ENCODE results near the gene OTOP2.
A peak's percentile ranks its signal among the peaks of the same experiment; 100 is the strongest.

Gene OTOP2

DNA sequence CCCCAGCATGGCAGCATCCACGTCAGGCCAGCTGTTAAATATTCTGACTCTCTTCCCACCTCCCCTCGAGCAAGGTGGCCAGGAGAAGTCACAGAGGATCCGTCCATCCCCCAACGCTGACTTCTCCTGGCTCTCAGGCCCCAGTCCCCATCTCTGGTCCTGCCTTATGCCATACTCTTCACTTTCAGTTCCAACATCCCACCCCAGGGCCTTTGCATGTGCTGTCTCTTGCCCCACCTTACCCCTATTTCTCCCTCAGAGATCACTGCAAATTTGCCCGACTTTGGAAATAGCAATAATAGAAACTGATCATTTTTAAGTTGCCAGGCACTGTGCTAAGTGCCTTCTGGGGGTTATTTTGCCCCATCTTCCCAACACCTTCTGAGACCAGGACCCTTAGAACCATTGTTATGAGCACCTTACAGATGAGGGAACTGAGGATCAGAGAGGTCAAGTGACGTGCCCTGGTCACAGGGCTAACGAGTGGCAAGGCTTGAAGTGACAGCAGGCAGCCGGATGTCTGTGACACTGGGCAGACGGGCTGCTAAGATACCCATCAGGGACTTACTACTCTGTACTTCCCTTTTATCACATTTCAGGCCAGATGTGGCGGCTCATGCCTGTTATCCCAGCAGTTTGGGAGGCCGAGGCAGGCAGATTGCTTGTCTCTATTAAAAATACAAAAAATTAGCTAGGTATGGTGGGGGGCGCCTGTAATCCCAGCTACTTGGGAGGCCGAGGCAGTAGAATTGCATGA, 30.8 kb downstream of the OTOP2 start:
- H3K4me3 ChIP-seq (ENCODE audit: low read depth, low read length), result no peak overlapping the region
- H3K36me3 ChIP-seq, result no peaks in the 10 kb centered on the region; the same call in 1 of the 2 replicates
- no peak overlapping the region for H3K27ac ChIP-seq
- TF ChIP-seq, protein P1, sequence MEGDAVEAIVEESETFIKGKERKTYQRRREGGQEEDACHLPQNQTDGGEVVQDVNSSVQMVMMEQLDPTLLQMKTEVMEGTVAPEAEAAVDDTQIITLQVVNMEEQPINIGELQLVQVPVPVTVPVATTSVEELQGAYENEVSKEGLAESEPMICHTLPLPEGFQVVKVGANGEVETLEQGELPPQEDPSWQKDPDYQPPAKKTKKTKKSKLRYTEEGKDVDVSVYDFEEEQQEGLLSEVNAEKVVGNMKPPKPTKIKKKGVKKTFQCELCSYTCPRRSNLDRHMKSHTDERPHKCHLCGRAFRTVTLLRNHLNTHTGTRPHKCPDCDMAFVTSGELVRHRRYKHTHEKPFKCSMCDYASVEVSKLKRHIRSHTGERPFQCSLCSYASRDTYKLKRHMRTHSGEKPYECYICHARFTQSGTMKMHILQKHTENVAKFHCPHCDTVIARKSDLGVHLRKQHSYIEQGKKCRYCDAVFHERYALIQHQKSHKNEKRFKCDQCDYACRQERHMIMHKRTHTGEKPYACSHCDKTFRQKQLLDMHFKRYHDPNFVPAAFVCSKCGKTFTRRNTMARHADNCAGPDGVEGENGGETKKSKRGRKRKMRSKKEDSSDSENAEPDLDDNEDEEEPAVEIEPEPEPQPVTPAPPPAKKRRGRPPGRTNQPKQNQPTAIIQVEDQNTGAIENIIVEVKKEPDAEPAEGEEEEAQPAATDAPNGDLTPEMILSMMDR (IDR thresholded peaks at IDR 0.05; ENCODE audit: low read depth, low read length), result no peak
- H3K27me3 ChIP-seq (ENCODE audit: insufficient read depth, low read depth, severe bottlenecking), result no peaks in the 10 kb centered on the region
- DNase-seq, result no peak
- H3K9me3 ChIP-seq (ENCODE audit: severe bottlenecking), result no peaks in the 10 kb centered on the region

DNA sequence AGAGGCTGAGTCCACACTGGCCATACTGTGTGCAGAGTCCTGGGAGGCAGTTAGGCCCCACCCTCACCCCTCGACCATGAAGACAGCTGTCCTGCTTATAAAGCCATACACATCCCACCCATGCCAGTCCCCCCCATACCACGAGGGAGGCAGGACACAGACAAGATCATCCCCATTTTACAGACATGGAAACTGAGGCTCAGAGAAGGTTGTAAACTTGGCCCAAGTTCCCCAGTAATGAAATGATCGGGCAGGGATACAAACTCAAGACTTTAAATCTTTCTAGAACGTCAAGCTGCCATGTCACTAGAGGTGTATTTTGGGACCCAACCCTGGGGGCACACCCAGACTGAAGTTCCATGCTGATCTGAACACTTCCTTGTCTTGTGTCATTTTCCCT, 32.0 kb downstream of the OTOP2 start:
- TF ChIP-seq, protein P1 (IDR thresholded peaks at IDR 0.05; ENCODE audit: low read depth, low read length), result no peak
- Histone ChIP-seq H3K27me3 (ENCODE audit: insufficient read depth, low read depth, severe bottlenecking) (no peaks in the 10 kb centered on the region), H3K4me3 (ENCODE audit: low read depth, low read length) (no peak overlapping the region), H3K27ac (no peak overlapping the region), H3K9me3 (ENCODE audit: severe bottlenecking) (no peaks in the 10 kb centered on the region), H3K36me3 (no peaks in the 10 kb centered on the region)
- DNase-seq, result no peak

DNA sequence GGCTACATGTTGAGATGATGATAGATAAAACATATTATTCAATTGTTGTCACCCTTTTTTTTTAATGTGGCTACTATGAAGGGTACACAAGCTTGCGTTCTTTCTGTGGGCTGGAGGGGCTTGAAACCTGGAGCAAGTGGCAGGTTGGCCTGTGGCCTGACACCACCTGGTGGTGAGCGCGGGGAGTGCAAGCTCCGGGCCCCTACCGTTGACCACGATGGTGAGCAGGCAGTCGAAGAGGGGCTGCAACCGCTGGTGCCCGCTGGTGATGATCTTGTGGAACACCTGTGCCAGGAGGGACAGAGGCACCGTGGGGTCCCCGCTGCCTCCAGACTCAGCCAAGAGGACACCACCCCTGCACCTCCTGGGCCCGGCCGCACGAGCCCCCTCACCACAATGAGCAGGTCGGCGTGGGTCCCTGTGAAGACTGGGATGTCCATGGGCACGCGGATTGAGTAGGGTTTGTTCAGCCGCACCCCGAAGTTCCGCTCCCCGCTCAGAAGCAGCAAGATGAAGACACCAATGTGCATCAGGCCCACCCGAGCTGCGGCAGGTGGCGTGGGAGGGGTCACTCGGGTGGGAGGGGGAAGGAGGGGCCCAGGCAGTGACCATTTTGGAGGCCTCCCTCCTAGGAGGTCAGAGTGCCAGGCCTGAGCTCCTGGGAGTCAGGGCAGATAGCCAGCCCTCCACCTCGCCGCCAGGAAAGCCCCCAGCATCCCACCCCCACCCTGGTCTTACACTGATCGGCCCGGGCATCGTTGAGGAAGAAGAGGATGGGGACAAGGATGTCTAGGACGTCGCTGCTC, 34.1 kb downstream of the OTOP2 start:
- TF ChIP-seq, protein P1 (IDR thresholded peaks at IDR 0.05; ENCODE audit: low read depth, low read length), result peak; percentile 97
- no peak overlapping the region for H3K27ac ChIP-seq
- peak; percentile 90 for DNase-seq
- no peak overlapping the region for H3K4me3 ChIP-seq (ENCODE audit: low read depth, low read length)
- H3K9me3 ChIP-seq (ENCODE audit: severe bottlenecking), result no peaks in the 10 kb centered on the region
- H3K27me3 ChIP-seq (ENCODE audit: insufficient read depth, low read depth, severe bottlenecking), result no peaks in the 10 kb centered on the region
- no peaks in the 10 kb centered on the region for H3K36me3 ChIP-seq

DNA sequence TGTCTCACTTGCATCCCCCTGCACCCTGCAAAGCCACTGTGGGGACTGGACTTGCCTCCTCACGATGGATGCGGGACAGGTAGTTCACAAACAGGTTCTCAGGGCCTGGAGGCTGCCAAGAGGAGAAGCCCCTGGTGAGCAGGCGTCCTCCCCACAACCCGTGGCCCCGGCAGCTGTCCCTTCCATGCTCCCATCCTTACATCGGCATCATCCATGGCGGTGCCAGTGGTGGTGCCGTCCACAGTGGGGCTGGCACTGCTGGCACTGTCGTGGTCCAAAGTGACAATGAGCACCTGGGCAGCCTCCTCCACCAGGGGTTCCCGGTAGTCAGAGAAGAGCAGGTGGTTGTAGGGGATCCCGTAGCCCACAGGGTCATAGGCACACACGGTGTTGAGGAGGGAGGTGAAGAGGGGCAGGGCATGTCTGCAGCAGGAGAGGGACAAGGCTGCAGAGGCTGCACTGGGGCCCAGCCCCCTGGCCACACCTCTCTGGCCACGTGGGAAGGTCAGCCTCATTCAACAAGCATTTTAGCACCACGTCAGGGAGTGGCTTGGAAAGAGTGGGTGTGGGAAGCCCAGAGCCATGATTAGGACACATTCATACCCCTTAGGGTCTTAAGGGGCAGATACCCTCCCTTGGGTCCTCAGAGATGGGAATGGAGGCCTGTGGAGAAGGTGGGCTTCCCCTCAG, 35.9 kb downstream of the OTOP2 start:
- no peak for DNase-seq
- H3K36me3 ChIP-seq, result no peaks in the 10 kb centered on the region
- H3K27me3 ChIP-seq (ENCODE audit: insufficient read depth, low read depth, severe bottlenecking), result no peaks in the 10 kb centered on the region
- H3K4me3 ChIP-seq (ENCODE audit: low read depth, low read length), result no peak overlapping the region
- H3K9me3 ChIP-seq (ENCODE audit: severe bottlenecking), result no peaks in the 10 kb centered on the region
- TF ChIP-seq, protein P1 (IDR thresholded peaks at IDR 0.05; ENCODE audit: low read depth, low read length), result no peak
- no peak overlapping the region for H3K27ac ChIP-seq

DNA sequence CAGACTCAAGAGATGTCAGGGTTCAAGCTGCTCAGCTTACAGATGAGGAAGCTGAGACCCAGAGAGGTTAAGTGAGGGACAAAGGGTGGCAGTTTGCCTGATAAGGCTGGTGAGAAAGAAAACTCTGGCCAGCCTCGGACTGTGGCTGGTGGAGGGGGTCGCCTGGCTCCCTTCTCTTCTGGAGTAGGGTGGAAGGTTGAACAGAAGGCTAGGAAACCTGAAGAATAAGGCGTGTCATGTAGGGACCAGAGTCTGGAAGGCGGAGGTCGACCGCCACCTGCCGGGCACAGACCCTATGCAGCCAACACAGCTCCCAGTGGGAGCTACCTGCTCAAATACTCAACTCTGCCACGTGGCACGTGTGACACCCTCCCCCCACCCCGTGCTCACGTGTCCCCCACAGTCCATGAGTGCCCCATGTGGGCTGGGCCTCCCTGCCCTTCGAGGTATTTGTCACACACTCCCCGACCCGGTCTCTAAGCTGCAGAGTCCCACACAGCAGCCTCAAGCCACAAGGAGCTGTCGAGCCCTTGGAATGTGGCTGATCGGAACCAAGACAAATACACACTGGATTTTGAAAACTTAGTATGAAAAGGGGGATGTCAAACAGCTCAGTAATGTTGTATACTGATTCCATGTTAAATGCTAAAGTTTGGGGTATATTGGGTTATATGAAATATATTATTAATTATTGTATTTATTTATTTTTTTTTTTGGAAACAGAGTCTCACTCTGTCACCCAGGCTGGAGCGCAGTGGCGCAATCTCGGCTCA, 36.7 kb downstream of the OTOP2 start:
- peak; percentile 96 for DNase-seq
- H3K4me3 ChIP-seq (ENCODE audit: low read depth, low read length), result peak overlapping the region; percentile 8
- H3K27ac ChIP-seq, result no peak overlapping the region
- TF ChIP-seq, protein P1 (IDR thresholded peaks at IDR 0.05; ENCODE audit: low read depth, low read length), result peak; percentile 99
- H3K27me3 ChIP-seq (ENCODE audit: insufficient read depth, low read depth, severe bottlenecking), result no peaks in the 10 kb centered on the region
- no peaks in the 10 kb centered on the region for H3K36me3 ChIP-seq
- H3K9me3 ChIP-seq (ENCODE audit: severe bottlenecking), result no peaks in the 10 kb centered on the region

Measured in WERI-Rb-1 (cell line).